K562 (cell line): Measurements from ENCODE around the gene CCDC28A. TPM values are rescaled to one million over a fixed set of nuclear protein-coding genes. Genes with fewer than 3 reads are reported as not detected.

ENCODE experiments used
- ATAC-seq: fragments of 200-7000 bp; cut with Tn5 transposase; 3 replicates; pipeline ENCODE4 v1.9.1; 2020; ENCODE audit warnings: moderate library complexity
- BruUV-seq: library from RNA; stranded (reverse); fragments of 400-500 nt; replicated peaks from 2 replicates; lab custom pipeline; 2021; lab: Mats Ljungman, UMichigan
- CTCF ChIA-PET: fragments of 300-600 bp; formaldehyde crosslinking; extraction: SDS; loops from one replicate; lab custom pipeline; 2021; ENCODE audit warnings: low intra/inter-chr PET ratio; lab: Yijun Ruan, JAX
- POLR2A ChIA-PET: fragments of 300-600, 350-650 bp; sonication (Branson Sonifier 250); formaldehyde crosslinking; extraction: SDS; loops from one replicate; lab custom pipeline; 2021; ENCODE audit warnings: antibody characterized with exemption, inconsistent platforms; lab: Yijun Ruan, JAX
- DNase-seq, 4 experiments: peaks; one replicate each; pipeline versions ENCODE4 v3.0.0 to v3.0.0-alpha.2; 2011 to 2018; ENCODE audit warnings: low spot score in 3 of 4, mixed read lengths in 3 of 4; ENCODE audit errors: extremely low read depth in 1 of 4
- FAIRE-seq: peaks from 2 replicates; lab custom pipeline; 2011; peaks lifted over from hg19 to GRCh38; lab: Jason Lieb, UNC
- H2AFZ ChIP-seq: 2 replicates; pipeline ENCODE4 v1.6.0; 2011; ENCODE audit warnings: low read depth, low read length, control low read depth, inconsistent platforms
- H3K27ac ChIP-seq: fragments of 200-600 bp; 3 replicates; pipeline ENCODE4 v1.8.0; 2011; ENCODE audit warnings: low read depth, mild to moderate bottlenecking, control low read depth, inconsistent platforms, low read length, moderate library complexity, mixed read lengths; ENCODE audit errors: extremely low read depth
- H3K27me3 ChIP-seq, 2 experiments: fragments of 300-600 bp in 1 of 2; 2 replicates in 1 of 2; 3 replicates in 1 of 2; pipeline versions ENCODE4 v1.6.0 to v1.8.0; 2011; ENCODE audit warnings: inconsistent platforms in 2 of 2, low read length in 2 of 2, mild to moderate bottlenecking in 1 of 2, mixed read lengths in 1 of 2, moderate library complexity in 1 of 2; ENCODE audit not compliant: control insufficient read depth in 2 of 2, insufficient read depth in 2 of 2
- H3K36me3 ChIP-seq: fragments of 300-600 bp; 3 replicates; pipeline ENCODE4 v1.8.0; 2011; ENCODE audit warnings: mild to moderate bottlenecking, low read length, inconsistent platforms; ENCODE audit not compliant: control insufficient read depth, insufficient read depth
- H3K4me1 ChIP-seq, 2 experiments: fragments of 200-600 bp in 1 of 2; replicated peaks in 1 of 2; 2 replicates in 1 of 2; 3 replicates in 1 of 2; pipeline versions ENCODE4 v1.5.1 to v1.8.0; 2011; ENCODE audit warnings: inconsistent platforms in 2 of 2, low read length in 2 of 2, mild to moderate bottlenecking in 1 of 2, mixed read lengths in 1 of 2, moderate library complexity in 1 of 2; ENCODE audit not compliant: control insufficient read depth in 2 of 2, insufficient read depth in 2 of 2
- H3K4me2 ChIP-seq: 2 replicates; pipeline ENCODE4 v1.6.1; 2011; ENCODE audit warnings: low read length, control low read depth, inconsistent platforms, mixed read lengths; ENCODE audit not compliant: insufficient read depth
- H3K4me3 ChIP-seq: fragments of 200-600 bp; sonication (generic), shearing (Covaris generic); 2 replicates; pipeline ENCODE4 v1.5.1; 2016; ENCODE audit warnings: control low read depth, inconsistent platforms
- H3K79me2 ChIP-seq: fragments of 200-600 bp; 3 replicates; pipeline ENCODE4 v1.8.0; 2011; ENCODE audit warnings: low read length, inconsistent platforms; ENCODE audit not compliant: control insufficient read depth, insufficient read depth
- H3K9ac ChIP-seq, 2 experiments: 2 replicates each; pipeline versions ENCODE4 v1.6.0 to v1.6.1; 2011; ENCODE audit warnings: low read depth in 2 of 2, low read length in 2 of 2, control low read depth in 1 of 2, inconsistent platforms in 1 of 2, mild to moderate bottlenecking in 1 of 2, mixed read lengths in 1 of 2; ENCODE audit not compliant: insufficient read depth in 1 of 2
- H3K9me1 ChIP-seq: one replicate; pipeline ENCODE4 v1.6.0; 2011; ENCODE audit warnings: inconsistent platforms, mild to moderate bottlenecking, low read length, moderate library complexity; ENCODE audit not compliant: control insufficient read depth, insufficient read depth
- H3K9me3 ChIP-seq: replicated peaks from 2 replicates; pipeline ENCODE4 v1.5.1; 2011; ENCODE audit warnings: low read depth, low read length, inconsistent platforms; ENCODE audit not compliant: control insufficient read depth, insufficient read depth
- H4K20me1 ChIP-seq: replicated peaks from 2 replicates; pipeline ENCODE4 v1.6.1; 2011; ENCODE audit warnings: low read length, inconsistent platforms, mixed read lengths; ENCODE audit not compliant: control insufficient read depth, insufficient read depth
- FOSL1 ChIP-seq: fragments of 200-800 bp; sonication (Bioruptor generic); conservative IDR thresholded peaks from 2 replicates; pipeline ENCODE4 v1.6.1; 2016; ENCODE audit warnings: missing genetic modification characterization, missing compliant biosample characterization
- KLF10 ChIP-seq: fragments of 250-450 bp; sonication (Bioruptor Pico); IDR thresholded peaks from 2 replicates; pipeline ENCODE4 v1.6.1; 2021; ENCODE audit warnings: matching md5 sums
- MCM2 ChIP-seq: fragments of 450-650 bp; IDR thresholded peaks from 2 replicates; pipeline ENCODE4 v1.6.1; 2017; ENCODE audit warnings: low read depth, mild to moderate bottlenecking
- ZNF449 ChIP-seq: fragments of 250-450 bp; sonication (Bioruptor Pico); IDR thresholded peaks from 2 replicates; pipeline ENCODE4 v1.8.0; 2022; ENCODE audit warnings: moderate library complexity, mild to moderate bottlenecking, inconsistent platforms
- WGBS: fragments of 100-300 bp; shearing (Covaris generic); methylation state at CpG from one replicate; pipeline ENCODE4 v1.1.6; 2016; ENCODE audit warnings: low coverage, mixed read lengths; ENCODE audit not compliant: insufficient coverage; ENCODE audit errors: missing lambda C conversion rate; 5-methylcytosine and 5-hydroxymethylcytosine counted together
- in situ Hi-C: fragments of 300-500 bp; cut with MboI; formaldehyde crosslinking; loops from 4 replicates; pipeline ENCODE4 v1.15.0; 2018; ENCODE audit warnings: inconsistent platforms, mixed read lengths
- intact Hi-C: fragments of 100-400 bp; cut with micrococcal nuclease; formaldehyde crosslinking; loops from 2 replicates; pipeline ENCODE4 v1.14.2; 2022
- polyA plus RNA-seq, 8 experiments: library from polyadenylated mRNA; depleted of rRNA in 4 of 8; stranded (reverse) in 5 of 8; unstranded in 3 of 8; fragments of >200 nt; fragmentation: Nextera tagmentation in 2 of 8; fragmentation: Illumina TruSeq in 1 of 8; extraction: Ambion mirVana in 2 of 8; extraction: Trizol in 1 of 8; gene quantifications; 2 replicates each; pipeline versions ENCODE4 v1.2.1 to v1.2.3, GENCODE V29; 2011 to 2014; ENCODE audit warnings: inconsistent platforms in 1 of 8, missing spikeins in 1 of 8
- total RNA-seq, 7 experiments: library from RNA; depleted of rRNA in 6 of 7; stranded (reverse); fragments of >200 nt in 6 of 7; fragmentation: Illumina TruSeq in 2 of 7; extraction: Trizol in 2 of 7; gene quantifications; 2 replicates each; pipeline versions ENCODE4 v1.2.1 to v1.2.3, GENCODE V29; 2011 to 2021; ENCODE audit warnings: low replicate concordance in 1 of 7

The CCDC28A gene
- total and polyA plus RNA-seq, 9 of the 15 experiments (the other 6 are each of a cell fraction or from before 2014, with no cell fraction given), result 12.6 to 35.5 (median 19.1) TPM

GRCh38 chr6:138817799-138818198, 44.2 kb downstream of the CCDC28A start:
- DNase-seq, result peak in 1 of 4 experiments; percentile 11
- no peaks in the 10 kb centered on the region for H4K20me1 ChIP-seq
- no peaks in the 10 kb centered on the region for H3K9me3 ChIP-seq
- in situ Hi-C loops, result loop anchor here (5.0 to 10.0 kb wide), 3 partner anchors 170 to 540 kb away; partner anchors contain the start of gene REPS1
- H3K9me1 ChIP-seq, result no peaks in the 10 kb centered on the region
- H3K9ac ChIP-seq, result no peak overlapping the region
- TF ChIP-seq KLF10 (CRISPR knock-in tag) (no peak), MCM2 (no peak), FOSL1 (tag) (peak; percentile 63), ZNF449 (CRISPR knock-in tag) (no peak)
- TF ChIP-seq, all 486 proteins: peak for 1
- H3K4me1 ChIP-seq, result no peaks in the 10 kb centered on the region
- 2% methylated on average over 4 of the region's 4 CpGs for WGBS
- ChIA-PET POLR2A (no interaction called here), CTCF (interaction anchor here (0.6 kb wide), 1 partner anchor 153 kb away, joined by 3 read pairs; no protein-coding TSS in a partner anchor)
- ATAC-seq (no peak), FAIRE-seq (no peak)
- no TSS peak for BruUV-seq
- H3K36me3 ChIP-seq, result no peaks in the 10 kb centered on the region
- no peak overlapping the region for H3K27ac ChIP-seq
- intact Hi-C loops, result no loop called here
- H3K4me2 ChIP-seq, result no peak overlapping the region
- H3K79me2 ChIP-seq, result no peaks in the 10 kb centered on the region
- H3K27me3 ChIP-seq, result peaks cover 33 to 37% of the 10 kb centered on the region in 2 experiments
- H3K4me3 ChIP-seq, result no peak overlapping the region
- no peak overlapping the region for H2AFZ ChIP-seq
